Ecto neural progenitor cell (in vitro differentiated cells): ENCODE results near the gene UBD.

Experiments
- DNase-seq: peaks from one replicate; pipeline ENCODE4 v3.0.0-alpha.2; 2018; ENCODE audit warnings: low spot score

The UBD gene

DNA sequence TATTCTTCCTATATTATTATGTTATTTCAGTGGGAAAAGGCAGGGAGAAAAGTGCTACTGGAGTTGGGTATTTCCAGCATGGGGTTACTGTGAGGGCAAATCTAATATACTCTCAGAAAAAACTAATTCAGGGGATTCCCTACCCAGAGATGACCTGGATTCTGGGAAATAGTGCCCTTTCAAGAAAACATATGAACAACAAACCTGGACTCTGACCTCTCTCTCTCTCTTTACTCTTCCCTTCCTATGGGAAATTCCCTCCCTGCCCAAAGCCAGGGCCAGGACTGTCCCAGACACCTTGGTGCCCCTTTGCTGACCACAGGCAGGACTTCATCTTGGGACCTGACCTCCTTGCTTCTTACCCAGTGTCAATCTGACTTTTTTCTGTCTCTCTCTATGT lies 1.6 kb upstream of the UBD start:
- no peak for DNase-seq

DNA sequence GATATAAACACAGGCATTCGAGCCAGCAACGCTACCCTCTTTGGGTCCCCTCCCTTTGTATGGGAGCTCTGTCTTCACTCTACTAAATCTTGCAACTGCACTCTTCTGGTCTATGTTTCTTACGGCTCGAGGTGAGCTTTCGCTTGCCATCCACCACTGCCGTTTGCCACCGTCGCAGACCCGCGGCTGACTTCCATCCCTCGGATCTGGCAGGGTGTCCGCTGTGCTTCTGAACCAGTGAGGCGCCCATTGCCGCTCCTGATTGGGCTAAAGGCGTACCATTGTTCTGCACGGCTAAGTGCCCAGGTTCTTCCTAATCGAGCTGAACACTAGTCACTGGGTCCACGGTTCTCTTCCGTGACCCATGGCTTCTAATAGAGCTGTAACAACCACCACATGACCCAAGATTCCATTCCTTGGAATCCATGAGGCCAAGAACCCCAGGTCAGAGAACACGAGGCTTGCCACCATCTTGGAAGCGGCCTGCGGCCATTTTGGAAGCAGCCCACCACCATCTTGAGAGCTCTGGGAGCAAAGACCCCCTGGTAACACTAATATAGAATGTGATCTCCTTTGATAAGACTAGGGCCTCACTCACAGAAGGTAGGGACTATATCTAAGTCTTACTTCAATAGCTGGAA lies 973 bp downstream of the UBD start:
- no peak for DNase-seq

DNA sequence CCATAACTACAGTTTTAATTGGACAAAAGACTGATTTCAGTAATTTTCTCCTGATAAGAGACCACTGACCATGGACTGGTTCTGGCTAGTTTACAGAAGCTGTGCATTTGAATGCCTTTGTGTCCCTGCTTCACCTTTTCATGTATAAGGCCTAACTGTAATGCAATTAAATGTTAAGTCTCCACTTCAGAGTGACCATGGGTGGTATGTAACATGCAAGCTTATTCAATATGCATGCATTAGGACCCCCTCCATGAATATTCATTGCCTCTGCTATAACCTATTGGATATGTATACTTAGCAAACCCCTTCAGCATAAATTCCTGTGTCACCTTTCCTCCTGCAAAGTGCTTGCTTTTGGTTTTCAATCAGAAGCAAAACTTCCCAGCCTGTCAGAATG lies 2.2 kb downstream of the UBD start:
- DNase-seq = no peak

DNA sequence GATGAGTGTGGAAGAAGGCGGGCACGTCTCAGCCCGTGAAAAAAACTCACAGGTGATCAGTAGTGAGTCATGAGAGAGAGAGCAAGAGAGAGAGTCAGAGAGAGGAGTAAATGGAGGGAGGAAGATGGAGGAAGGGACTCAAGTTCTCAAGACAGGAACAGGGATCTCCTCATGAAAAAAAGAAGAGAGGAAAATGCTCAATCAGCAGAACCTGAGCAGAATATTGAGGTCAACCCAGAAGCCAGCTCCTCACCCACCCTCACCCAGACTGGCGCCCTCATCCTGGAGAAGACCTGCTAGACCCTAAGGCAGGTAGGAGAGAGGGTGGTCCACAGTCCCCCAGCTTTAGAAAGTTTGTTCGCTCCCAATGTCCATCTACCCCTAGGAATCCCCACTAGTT lies 4.8 kb downstream of the UBD start:
- DNase-seq = no peak

DNA sequence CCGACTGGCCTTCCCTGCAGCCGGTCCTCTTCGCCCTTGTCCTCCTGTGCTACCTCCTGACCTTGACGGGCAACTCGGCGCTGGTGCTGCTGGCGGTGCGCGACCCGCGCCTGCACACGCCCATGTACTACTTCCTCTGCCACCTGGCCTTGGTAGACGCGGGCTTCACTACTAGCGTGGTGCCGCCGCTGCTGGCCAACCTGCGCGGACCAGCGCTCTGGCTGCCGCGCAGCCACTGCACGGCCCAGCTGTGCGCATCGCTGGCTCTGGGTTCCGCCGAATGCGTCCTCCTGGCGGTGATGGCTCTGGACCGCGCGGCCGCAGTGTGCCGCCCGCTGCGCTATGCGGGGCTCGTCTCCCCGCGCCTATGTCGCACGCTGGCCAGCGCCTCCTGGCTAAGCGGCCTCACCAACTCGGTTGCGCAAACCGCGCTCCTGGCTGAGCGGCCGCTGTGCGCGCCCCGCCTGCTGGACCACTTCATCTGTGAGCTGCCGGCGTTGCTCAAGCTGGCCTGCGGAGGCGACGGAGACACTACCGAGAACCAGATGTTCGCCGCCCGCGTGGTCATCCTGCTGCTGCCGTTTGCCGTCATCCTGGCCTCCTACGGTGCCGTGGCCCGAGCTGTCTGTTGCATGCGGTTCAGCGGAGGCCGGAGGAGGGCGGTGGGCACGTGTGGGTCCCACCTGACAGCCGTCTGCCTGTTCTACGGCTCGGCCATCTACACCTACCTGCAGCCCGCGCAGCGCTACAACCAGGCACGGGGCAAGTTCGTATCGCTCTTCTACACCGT lies 6.1 kb downstream of the UBD start:
- DNase-seq = peak; percentile 85

DNA sequence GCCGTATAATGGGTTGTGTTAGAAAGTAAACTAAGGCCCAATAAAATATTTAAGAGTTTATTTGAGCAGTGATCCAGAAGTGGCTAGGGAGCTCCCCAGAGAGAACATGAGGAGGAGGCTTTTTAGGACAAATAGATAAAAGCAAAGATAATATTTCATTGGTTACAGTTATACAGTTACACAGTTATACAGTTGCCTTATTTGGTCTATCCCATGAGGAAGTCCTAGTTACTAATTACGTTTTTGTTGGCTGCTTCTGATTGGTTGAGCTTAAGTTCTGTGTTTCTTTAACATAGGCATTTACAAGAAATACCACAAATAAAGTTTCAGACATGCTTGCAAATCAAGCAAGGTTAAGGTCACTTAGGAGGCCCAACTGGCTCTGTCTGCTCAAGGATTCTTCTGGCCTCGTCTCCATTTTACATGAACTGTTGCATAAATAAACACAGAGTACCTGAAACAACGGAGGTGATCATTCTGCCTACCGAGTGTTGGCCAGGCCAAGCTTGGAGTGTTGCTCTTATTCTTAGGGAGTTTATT lies 7.0 kb downstream of the UBD start:
- no peak for DNase-seq

DNA sequence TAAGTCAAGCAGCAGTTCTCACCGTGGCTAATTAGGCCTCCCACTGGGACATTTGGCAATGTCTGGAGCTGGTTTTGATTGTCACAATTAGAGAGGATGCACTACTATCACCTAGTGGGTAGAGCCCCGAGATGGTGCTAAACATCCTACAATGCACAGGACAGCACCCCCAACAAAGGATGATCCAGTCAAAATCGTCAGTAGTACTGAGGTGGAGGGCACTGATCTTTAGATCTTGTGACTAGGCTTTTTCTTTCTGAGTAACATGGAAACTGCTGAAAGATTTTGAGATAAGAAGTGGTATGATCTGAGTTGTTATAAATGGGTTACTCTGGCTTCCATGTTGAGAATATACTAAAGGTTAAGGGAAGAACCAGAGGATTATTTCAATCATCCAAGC lies 12.0 kb downstream of the UBD start:
- no peak for DNase-seq

DNA sequence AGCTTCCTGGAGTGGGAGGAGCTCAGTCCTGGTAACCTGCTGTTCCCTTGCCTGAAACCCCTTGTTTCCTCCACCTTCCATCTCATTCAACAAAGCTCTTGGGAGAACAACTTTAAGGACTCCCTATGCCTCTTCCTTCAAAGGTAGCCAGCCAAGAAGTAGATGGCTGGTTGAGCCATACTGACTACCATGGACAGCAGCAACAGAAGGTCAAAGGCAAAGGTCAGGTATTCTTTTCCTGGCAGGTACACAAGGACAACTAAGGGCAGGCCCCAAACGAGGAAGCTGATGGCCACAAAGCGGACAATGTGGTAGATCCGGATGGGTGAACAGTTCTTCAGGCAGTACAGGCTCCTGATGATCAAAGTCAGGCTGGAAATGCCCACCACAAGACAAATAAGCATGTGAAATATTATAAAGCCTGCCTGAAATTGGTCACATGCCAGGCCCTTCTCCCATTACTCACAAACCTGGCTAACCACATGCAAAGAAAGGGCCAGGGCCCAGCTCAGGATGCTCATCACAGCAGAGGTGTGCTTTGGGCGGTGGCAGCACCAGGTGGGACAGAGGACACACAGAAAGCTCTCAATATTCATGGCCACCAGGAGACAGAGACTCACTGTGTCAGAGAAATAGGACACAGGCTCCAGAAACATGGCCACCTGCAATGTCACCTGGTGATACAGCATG lies 21.7 kb downstream of the UBD start:
- no peak for DNase-seq

DNA sequence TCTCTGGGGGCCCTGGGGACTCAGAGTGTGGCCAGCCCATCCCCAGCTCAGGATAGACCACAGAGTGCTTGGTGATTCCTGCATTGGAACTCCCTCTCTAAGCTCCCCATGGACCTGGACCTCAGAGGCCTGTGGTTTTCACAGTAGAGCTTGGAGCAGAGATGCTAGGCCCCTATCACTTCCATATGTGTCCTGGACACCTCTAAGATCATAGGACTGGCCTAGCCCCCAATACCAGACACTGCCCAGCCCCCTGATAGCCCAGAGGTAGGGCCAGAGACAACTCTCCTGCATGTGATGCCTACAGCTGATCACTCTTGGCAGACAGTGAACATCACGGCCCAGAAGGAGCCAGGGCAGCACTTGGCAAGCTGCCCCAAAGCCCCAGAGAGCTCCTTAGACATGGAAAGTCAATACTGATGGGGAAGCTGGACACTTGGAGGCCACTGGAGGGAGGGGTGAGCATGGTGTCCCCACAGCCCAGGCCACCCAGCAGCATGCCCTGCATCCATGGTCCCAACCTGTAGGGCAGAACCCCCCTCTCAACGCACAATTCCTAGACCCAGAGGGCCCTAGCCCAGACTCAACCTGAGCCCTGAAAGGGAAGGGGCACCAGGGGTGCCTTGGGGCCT lies 27.1 kb downstream of the UBD start:
- no peak for DNase-seq

DNA sequence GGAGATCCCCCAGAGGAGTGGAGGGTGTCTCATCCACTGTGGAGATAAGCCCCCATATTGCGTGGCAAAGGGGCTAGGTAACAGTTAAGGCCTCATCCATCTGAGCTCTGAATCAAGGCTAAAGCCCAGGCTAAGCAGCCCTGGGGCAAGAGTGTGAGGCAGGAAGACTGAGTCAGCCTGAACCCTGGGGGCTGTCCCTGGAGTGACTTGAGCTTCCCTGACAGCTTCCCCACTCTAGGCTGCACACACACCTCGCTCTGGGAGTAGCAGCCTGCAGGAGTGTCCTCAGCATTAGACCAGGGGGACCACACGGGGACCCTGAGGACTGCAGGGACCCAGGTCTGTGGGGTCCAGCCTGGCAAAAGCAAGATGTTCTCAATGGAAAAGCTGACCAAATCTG lies 27.9 kb downstream of the UBD start:
- no peak for DNase-seq

DNA sequence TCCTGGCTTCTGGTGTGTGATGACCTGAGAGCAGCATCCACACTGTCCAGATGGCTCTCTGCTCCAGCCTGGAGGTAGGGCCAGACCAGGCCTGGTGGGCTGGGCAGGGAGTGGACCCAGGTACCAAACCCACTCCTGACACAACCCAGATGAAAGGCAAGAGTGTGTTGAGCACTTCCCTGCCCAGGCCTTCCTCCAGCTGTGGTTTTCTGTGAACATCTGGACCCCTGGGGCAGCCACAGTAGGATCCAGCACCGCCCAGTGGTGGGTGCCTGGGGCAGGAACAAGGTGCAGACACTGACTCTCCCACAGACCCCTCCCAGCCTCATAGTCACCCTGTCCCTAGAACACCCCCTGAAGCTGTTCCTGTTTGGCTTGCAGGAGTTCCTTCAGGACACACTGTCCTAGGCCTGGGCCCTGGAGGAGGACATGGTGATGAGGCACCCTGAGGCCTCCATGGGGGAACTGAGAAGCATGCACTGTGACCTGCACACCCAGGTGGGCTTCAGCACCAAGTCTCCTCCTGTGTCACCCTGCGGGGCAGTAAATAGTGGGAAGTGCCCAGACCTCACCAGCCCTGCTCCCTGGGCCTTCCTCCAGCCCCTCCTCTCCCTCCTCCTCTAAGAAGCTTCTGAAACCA lies 28.7 kb downstream of the UBD start:
- DNase-seq = no peak

DNA sequence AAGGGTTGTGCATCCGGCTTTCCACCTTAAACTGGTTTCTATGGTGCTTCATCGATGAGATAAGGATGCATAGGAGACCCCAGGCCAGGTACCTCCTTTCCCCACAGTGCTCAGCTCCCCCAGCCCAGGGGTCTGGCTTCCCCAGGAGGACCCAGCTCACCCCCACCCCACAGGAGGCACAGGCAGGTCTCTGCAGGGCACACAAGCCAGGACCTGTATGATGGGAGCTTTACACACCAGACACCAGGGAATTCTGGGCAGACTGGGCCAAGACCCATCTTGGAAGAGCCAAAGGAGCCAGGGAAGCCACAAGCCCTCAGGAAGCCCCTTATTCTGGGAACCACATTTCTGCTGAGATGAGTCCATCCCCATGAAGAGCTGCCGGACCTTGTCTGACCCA lies 29.6 kb downstream of the UBD start:
- DNase-seq = no peak

DNA sequence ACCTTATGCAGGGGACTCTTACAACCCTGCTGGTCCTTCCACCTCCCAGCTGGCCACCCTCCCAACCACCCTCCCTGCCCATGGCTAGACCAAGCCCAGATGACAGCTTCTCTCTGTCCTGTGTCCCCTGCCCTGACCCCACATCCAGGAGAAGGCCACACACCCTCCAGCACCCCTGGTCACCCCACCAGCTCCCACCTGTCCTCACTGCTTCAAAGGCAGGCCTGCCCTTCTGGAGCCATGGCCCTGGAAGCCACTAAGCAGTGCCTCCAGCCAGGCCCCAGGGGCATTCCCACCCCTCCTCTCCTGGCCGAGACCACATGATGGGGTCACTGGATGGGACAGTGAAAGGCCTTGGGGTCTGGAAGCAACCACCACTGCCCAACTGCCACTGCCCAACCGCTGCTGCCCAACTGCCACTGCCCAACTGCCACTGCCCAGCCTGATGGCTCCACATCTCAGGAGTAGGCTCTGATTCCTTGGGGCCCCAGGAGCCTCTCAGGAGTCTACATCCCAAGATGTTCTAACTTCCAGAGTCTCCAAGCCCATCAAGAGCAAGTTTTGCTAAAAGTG lies 30.5 kb downstream of the UBD start:
- no peak for DNase-seq

DNA sequence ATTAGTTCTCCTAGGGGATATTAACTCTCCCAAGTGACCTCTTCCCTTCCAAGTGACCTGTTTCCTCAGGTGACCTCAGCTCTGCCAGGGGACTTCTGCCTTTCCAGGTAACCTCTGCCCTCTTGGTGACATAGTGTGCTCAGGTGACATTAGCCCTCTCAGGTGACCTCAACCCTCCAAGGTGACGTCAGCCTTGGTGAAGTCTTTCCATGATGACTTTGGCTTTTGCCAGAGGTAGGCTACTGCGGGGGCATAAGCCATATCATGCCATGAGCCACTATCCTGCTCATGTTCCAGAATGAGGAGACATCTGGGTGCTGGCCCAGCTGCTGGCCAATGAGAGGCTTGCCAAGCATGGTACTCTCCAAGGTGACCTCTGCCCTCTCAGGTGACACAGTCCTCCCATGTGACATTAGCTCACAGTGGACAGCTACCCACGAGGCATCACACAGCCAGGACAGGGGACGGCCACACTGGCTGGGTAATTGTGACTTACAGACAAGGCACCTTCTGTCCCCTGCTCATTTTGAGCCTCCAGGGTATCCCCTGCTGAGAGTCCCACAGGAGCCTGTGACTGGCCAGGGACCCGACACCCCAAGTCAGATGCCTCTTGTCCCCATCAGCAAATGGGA lies 31.1 kb downstream of the UBD start:
- no peak for DNase-seq

DNA sequence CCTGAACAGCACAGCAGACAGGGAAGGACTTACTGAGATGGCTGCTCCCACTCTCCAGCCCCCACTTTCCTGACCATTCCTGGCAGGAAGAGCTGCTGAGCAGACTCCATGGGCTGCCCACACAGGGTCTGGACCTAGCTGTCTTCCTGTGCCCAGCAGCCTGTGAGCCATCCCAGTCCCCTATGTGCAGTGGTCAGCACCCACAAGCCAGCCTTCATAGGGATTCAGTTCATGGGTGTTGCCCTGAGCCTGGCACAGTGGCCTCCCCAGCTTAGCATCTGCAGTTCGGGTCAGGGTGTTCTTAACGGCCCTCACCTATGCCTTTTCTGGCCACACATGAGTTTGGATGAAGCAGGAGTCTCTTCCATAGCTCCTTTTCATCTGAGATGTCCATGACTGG lies 32.0 kb downstream of the UBD start:
- no peak for DNase-seq

DNA sequence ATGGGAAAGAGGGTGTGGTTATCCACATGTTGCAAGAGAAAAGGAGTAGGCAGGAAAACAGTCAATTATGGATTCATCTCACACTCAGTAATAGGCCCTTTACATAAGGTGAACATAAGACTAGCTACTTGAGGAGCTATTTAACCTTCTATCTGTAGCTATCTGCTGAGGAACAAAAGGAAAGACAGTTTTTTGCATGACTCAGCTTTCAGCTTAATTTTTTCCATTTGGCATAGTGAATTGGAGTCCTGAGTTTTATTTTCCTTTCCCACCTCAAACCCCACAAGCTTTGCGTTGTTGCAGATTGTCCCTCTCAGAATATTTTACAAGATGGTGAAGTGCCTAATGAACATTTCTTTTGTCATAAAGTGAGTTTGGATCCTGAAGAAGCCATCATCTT lies 32.4 kb downstream of the UBD start:
- DNase-seq = no peak

DNA sequence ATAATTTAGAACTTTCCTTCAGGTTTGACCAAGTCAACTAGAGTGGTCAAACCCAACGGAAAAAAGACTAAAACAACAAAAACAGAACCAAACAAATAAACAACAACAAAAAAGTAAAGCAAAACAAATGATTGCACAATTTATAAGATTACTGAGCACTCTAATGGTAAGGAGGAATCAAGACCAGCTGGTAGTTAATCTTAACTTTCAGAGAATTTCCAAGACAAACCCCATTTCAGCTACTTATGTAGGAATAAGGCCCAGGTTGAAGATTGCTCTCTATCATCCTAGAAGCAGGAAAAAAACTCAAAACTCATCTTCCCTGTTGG lies 34.3 kb downstream of the UBD start:
- DNase-seq = no peak

DNA sequence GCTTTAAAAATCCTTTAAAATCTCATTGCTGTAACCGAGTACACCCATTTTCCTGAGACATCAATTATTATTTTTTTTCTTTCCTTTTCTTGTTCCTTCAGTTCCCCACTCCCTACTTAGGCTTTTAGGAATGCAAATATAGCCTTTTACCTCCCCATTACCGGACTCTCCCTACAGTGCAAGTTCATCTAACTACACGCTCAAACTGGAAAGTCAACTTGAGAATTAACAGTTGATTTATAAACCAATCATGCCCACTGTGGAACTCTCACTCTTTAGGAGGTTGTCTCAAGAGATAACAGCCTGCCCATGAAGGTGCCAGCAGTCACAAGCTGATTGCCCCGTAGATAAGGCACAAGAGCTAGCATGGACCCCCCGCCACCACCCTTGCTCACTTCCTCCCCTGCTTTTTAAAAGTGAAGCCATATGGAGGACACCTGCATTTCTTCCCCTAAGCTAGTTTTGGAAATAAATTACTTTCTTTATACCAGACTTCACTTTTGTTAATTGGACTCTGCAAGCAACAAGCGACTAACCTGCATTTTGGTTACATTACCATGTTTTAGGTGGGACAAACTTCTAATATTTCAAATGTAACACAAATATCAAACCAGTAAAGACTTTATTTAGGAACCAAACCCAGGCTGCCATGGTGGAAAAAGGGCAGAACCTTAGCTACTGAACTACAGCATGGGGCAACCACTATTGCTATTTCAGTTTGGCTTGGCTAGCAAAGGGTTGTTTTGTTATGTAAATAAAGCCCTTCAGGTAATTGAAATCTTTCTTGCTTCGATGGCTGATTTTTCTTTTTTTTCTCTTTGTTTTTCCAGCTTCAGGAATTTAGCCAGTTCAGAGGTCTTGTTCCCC lies 34.9 kb downstream of the UBD start:
- peak; percentile 6 for DNase-seq

DNA sequence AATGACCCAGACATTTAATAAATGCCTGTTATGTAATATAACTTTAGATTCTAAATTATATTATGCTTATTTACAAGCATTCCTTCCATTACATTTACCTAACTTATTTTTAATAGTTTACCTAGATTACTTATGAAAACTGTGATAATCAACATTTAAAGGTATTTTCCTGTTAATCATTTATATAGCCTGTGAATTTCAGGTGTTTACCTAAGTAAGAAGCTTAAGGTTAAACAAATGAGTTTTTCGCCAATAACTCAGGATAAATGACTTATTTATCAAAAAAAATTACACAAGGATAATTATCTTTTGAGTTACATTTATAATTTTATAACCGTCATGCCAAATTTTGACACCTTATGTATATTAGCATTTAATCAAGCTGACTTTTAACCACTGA lies 35.5 kb downstream of the UBD start:
- no peak for DNase-seq

DNA sequence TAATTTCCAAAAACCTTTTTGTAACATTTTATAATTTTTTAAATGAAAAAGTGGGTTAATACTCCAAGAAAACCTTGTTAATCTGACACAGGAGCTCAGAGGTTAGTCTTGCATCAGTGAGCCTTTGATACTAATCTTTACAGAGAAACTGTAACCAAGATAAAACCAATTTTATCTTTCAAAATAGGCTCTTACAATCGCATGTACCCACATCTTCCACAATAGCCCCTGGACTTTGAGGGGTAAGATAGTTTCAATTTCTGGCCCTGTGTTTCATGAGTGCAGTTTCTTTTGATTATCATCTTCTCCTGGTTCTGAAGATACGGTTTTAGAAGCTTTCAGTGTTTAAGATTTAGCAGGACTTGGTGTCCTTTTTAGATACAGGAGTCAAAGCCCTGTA lies 37.3 kb downstream of the UBD start:
- DNase-seq = no peak
